CD4-positive, alpha-beta T cell treated with Interleukin-15 for 1 hour (primary cell): ENCODE data around the gene BPHL.
A peak's percentile ranks its signal among the peaks of the same experiment; 100 is the strongest.
"Not testable (repeated sequence)": the region's sequence is repeated elsewhere in the genome, so short reads cannot be mapped to it uniquely, and the experiment has no call there.

Source experiments
- DNase-seq: peaks from one replicate; pipeline ENCODE4 v3.0.0-alpha.2; 2020

The BPHL gene

GRCh38 chr6:3157131-3157933 lies 38.8 kb downstream of the BPHL start, which contains the start of gene TUBB2A:
Gene TUBB2A, minus strand, starts transcription at chr6:3157544. Its CDS starts 81 bp downstream, at chr6:3157463.
- peak; percentile 86 for DNase-seq

- DNase-seq = peak; percentile 74
Observed at GRCh38 chr6:3159805-3160781, 41.6 kb downstream of the BPHL start.

- no peak for DNase-seq
Observed at GRCh38 chr6:3162067-3162497, 43.6 kb downstream of the BPHL start.

- peak; percentile 58 for DNase-seq
Observed at GRCh38 chr6:3162565-3163247, 44.2 kb downstream of the BPHL start.

GRCh38 chr6:3163248-3163594 lies 44.7 kb downstream of the BPHL start:
- DNase-seq = peak; percentile 34

GRCh38 chr6:3164388-3164787 lies 45.9 kb downstream of the BPHL start:
- no peak for DNase-seq

- no peak for DNase-seq
Observed at GRCh38 chr6:3165631-3166534, 47.4 kb downstream of the BPHL start.

GRCh38 chr6:3166535-3167225 lies 48.2 kb downstream of the BPHL start:
- DNase-seq = not testable (repeated sequence)

GRCh38 chr6:3168046-3168445 lies 49.5 kb downstream of the BPHL start:
- DNase-seq = not testable (repeated sequence)

GRCh38 chr6:3170676-3171075 lies 52.2 kb downstream of the BPHL start:
- DNase-seq = not testable (repeated sequence)

GRCh38 chr6:3171313-3172175 lies 53.0 kb downstream of the BPHL start:
- not testable (repeated sequence) for DNase-seq

- not testable (repeated sequence) for DNase-seq
Observed at GRCh38 chr6:3172789-3173188, 54.3 kb downstream of the BPHL start.

- DNase-seq = not testable (repeated sequence)
Observed at GRCh38 chr6:3173636-3174089, 55.2 kb downstream of the BPHL start.

GRCh38 chr6:3175715-3176402 lies 57.3 kb downstream of the BPHL start:
- DNase-seq = no peak

GRCh38 chr6:3176562-3177355 lies 58.2 kb downstream of the BPHL start:
- DNase-seq = peak; percentile 59

- DNase-seq = not testable (repeated sequence)
Observed at GRCh38 chr6:3178666-3179065, 60.2 kb downstream of the BPHL start.

- DNase-seq = not testable (repeated sequence)
Observed at GRCh38 chr6:3179945-3180344, 61.4 kb downstream of the BPHL start.

- DNase-seq = no peak
Observed at GRCh38 chr6:3181105-3181504, 62.6 kb downstream of the BPHL start.

- DNase-seq = no peak
Observed at GRCh38 chr6:3183066-3183465, 64.6 kb downstream of the BPHL start.
